Neuronal stem cell (in vitro differentiated cells): ENCODE measurements around the gene PIM3.

Source experiments
- DNase-seq: peaks from one replicate; pipeline ENCODE4 v3.0.0-alpha.2; 2013; ENCODE audit warnings: low spot score
- H2AFZ ChIP-seq: one replicate; pipeline ENCODE4 v1.6.1; 2013; ENCODE audit warnings: mild to moderate bottlenecking, low read length, inconsistent platforms
- H2AK5ac ChIP-seq: 2 replicates; pipeline ENCODE4 v1.6.1; 2013; ENCODE audit warnings: low read depth, mild to moderate bottlenecking, inconsistent platforms, low read length, moderate library complexity, mixed read lengths
- H2BK120ac ChIP-seq: 2 replicates; pipeline ENCODE4 v1.6.1; 2013; ENCODE audit warnings: low read depth, mild to moderate bottlenecking, inconsistent platforms, low read length, moderate library complexity, mixed read lengths
- H2BK12ac ChIP-seq: one replicate; pipeline ENCODE4 v1.6.1; 2013; ENCODE audit warnings: low read length, inconsistent platforms
- H2BK15ac ChIP-seq: 2 replicates; pipeline ENCODE4 v1.6.1; 2013; ENCODE audit warnings: mild to moderate bottlenecking, low read length, inconsistent platforms, mixed read lengths
- H2BK5ac ChIP-seq: one replicate; pipeline ENCODE4 v1.6.1; 2013; ENCODE audit warnings: inconsistent platforms, mild to moderate bottlenecking, low read length, moderate library complexity
- H3K14ac ChIP-seq: one replicate; pipeline ENCODE4 v1.6.1; 2013; ENCODE audit warnings: low read length, inconsistent platforms
- H3K18ac ChIP-seq: 2 replicates; pipeline ENCODE4 v1.6.1; 2013; ENCODE audit warnings: low read length, inconsistent platforms
- H3K23ac ChIP-seq: 2 replicates; pipeline ENCODE4 v1.6.1; 2013; ENCODE audit warnings: low read depth, mild to moderate bottlenecking, mixed read lengths, low read length, inconsistent platforms; ENCODE audit not compliant: poor library complexity
- H3K27ac ChIP-seq: replicated peaks from 3 replicates; pipeline ENCODE4 v1.5.1; 2013; ENCODE audit warnings: low read length, inconsistent platforms
- H3K27me3 ChIP-seq, 3 experiments: 2 replicates each; pipeline ENCODE4 v1.6.1; 2013; ENCODE audit warnings: low read length in 3 of 3, mild to moderate bottlenecking in 2 of 3, inconsistent platforms in 1 of 3, low read depth in 1 of 3, mixed read lengths in 1 of 3, moderate library complexity in 1 of 3; ENCODE audit not compliant: control insufficient read depth in 3 of 3, insufficient read depth in 3 of 3
- H3K36me3 ChIP-seq, 2 donors: replicated peaks in 1 of 2; 2 replicates each; pipeline ENCODE4 v1.6.1; 2013; ENCODE audit warnings: low read length in 2 of 2; ENCODE audit not compliant: control insufficient read depth in 2 of 2, insufficient read depth in 2 of 2
- H3K4ac ChIP-seq: 2 replicates; pipeline ENCODE4 v1.6.1; 2013; ENCODE audit warnings: inconsistent platforms, mild to moderate bottlenecking, low read length, moderate library complexity
- H3K4me1 ChIP-seq, 2 donors: 1 replicate in 1 of 2; 2 replicates in 1 of 2; pipeline ENCODE4 v1.6.1; 2013; ENCODE audit warnings: low read length in 2 of 2, low read depth in 1 of 2; ENCODE audit not compliant: control insufficient read depth in 2 of 2, insufficient read depth in 1 of 2
- H3K4me2 ChIP-seq: one replicate; pipeline ENCODE4 v1.6.1; 2013; ENCODE audit warnings: mild to moderate bottlenecking, low read length, inconsistent platforms; ENCODE audit not compliant: insufficient read depth, poor library complexity, severe bottlenecking
- H3K4me3 ChIP-seq, 2 donors: 2 replicates each; pipeline ENCODE4 v1.5.1; 2013; ENCODE audit warnings: low read length in 2 of 2, mild to moderate bottlenecking in 2 of 2, inconsistent platforms in 1 of 2, moderate library complexity in 1 of 2
- H3K79me1 ChIP-seq: one replicate; pipeline ENCODE4 v1.6.1; 2013; ENCODE audit warnings: low read depth, mild to moderate bottlenecking, inconsistent platforms, low read length, moderate library complexity
- H3K9ac ChIP-seq: one replicate; pipeline ENCODE4 v1.6.1; 2013; ENCODE audit warnings: mild to moderate bottlenecking, low read depth, low read length, inconsistent platforms; ENCODE audit not compliant: poor library complexity
- H3K9me3 ChIP-seq, 2 donors: replicated peaks in 1 of 2; 2 replicates each; pipeline versions ENCODE3 to v1.6.1; 2013; ENCODE audit warnings: low read length in 2 of 2, mild to moderate bottlenecking in 2 of 2, inconsistent platforms in 1 of 2, low read depth in 1 of 2, mixed read lengths in 1 of 2, moderate library complexity in 1 of 2; ENCODE audit not compliant: control insufficient read depth in 2 of 2, insufficient read depth in 1 of 2
- H4K8ac ChIP-seq: one replicate; pipeline ENCODE4 v1.6.1; 2013; ENCODE audit warnings: low read depth, mild to moderate bottlenecking, inconsistent platforms, low read length, moderate library complexity
- H4K91ac ChIP-seq: one replicate; pipeline ENCODE4 v1.6.1; 2013; ENCODE audit warnings: low read length, low read depth, mild to moderate bottlenecking, inconsistent platforms; ENCODE audit not compliant: poor library complexity
- WGBS, 2 donors: extraction: QIAGEN DNeasy Blood & Tissue Kit; methylation state at CpG; one replicate each; pipeline ENCODE4 v1.1.7; 2013; ENCODE audit warnings: missing lambda C conversion rate in 2 of 2, mixed read lengths in 1 of 2; ENCODE audit not compliant: insufficient read length in 2 of 2, insufficient replicate concordance in 1 of 2; ENCODE audit errors: extremely low coverage in 2 of 2; 5-methylcytosine and 5-hydroxymethylcytosine counted together

PIM3 gene

GRCh38 chr22:49933236-49934159 lies 27.1 kb upstream of the PIM3 start:
- Histone ChIP-seq H2BK5ac (no peak overlapping the region), H3K9me3 (no peaks in the 10 kb centered on the region), H4K91ac (no peak overlapping the region), H3K14ac (no peak overlapping the region), H3K27ac (no peak overlapping the region), H3K4ac (no peak overlapping the region), H2BK120ac (no peak overlapping the region), H3K18ac (peak overlapping the region; percentile 95), H3K23ac (peak overlapping the region; percentile 39), H3K36me3 (no peaks in the 10 kb centered on the region), H2AFZ (peak overlapping the region; percentile 33), H2BK12ac (peak overlapping the region; percentile 75), H4K8ac (no peak overlapping the region), H3K4me3 (no peak overlapping the region), H2AK5ac (peak overlapping the region; percentile 86), H3K79me1 (peaks cover 2% of the 10 kb centered on the region), H2BK15ac (peak overlapping the region; percentile 94), H3K27me3 (peaks cover 0 to 18% (median 10%) of the 10 kb centered on the region in 3 experiments), H3K9ac (peak overlapping the region; percentile 78), H3K4me1 (peaks cover 8 to 17% of the 10 kb centered on the region in 2 donors), H3K4me2 (no peak overlapping the region)
- no CpG with 5 or more reads among the region's 27 CpGs for WGBS, 2 donors
- DNase-seq: no peak

- Histone ChIP-seq H4K91ac (peak overlapping the region; percentile 24), H3K27me3 (peaks cover 0 to 18% (median 10%) of the 10 kb centered on the region in 3 experiments), H3K4me3 (no peak overlapping the region), H3K9me3 (no peaks in the 10 kb centered on the region), H3K79me1 (no peaks in the 10 kb centered on the region), H2AFZ (peak overlapping the region; percentile 59), H2AK5ac (peak overlapping the region; percentile 68), H4K8ac (peak overlapping the region; percentile 29), H3K27ac (no peak overlapping the region), H3K18ac (peak overlapping the region; percentile 95), H3K36me3 (no peaks in the 10 kb centered on the region), H2BK12ac (peak overlapping the region; percentile 75), H3K4me2 (no peak overlapping the region), H3K14ac (peak overlapping the region; percentile 82), H3K23ac (peak overlapping the region; percentile 55), H3K9ac (peak overlapping the region; percentile 21), H3K4ac (peak overlapping the region; percentile 53), H2BK5ac (peak overlapping the region; percentile 82), H3K4me1 (peaks cover 8 to 17% of the 10 kb centered on the region in 2 donors), H2BK15ac (peak overlapping the region; percentile 94), H2BK120ac (peak overlapping the region; percentile 61)
- WGBS, 2 donors: no CpG with 5 or more reads among the region's 24 CpGs
- no peak for DNase-seq
These were observed 26.2 kb upstream of the PIM3 start for GRCh38 chr22:49934160-49934890.

- no CpG with 5 or more reads among the region's 56 CpGs for WGBS, 2 donors
- Histone ChIP-seq H3K4me3 (no peak overlapping the region), H2AFZ (peak overlapping the region; percentile 59), H3K4me1 (peaks cover 5 to 17% of the 10 kb centered on the region in 2 donors), H3K79me1 (no peaks in the 10 kb centered on the region), H2BK15ac (peak overlapping the region; percentile 94), H3K23ac (peak overlapping the region; percentile 55), H3K14ac (peak overlapping the region; percentile 89), H3K27me3 (peaks cover 0 to 14% (median 5%) of the 10 kb centered on the region in 3 experiments), H2BK5ac (peak overlapping the region; percentile 82), H4K8ac (no peak overlapping the region), H2BK120ac (peak overlapping the region; percentile 61), H3K27ac (no peak overlapping the region), H3K4me2 (peak overlapping the region; percentile 25), H2AK5ac (peak overlapping the region; percentile 68), H4K91ac (no peak overlapping the region), H3K36me3 (no peaks in the 10 kb centered on the region), H3K4ac (peak overlapping the region; percentile 53), H2BK12ac (no peak overlapping the region), H3K9me3 (no peaks in the 10 kb centered on the region), H3K18ac (peak overlapping the region; percentile 95), H3K9ac (peak overlapping the region; percentile 81)
- no peak for DNase-seq
These were observed 25.5 kb upstream of the PIM3 start for GRCh38 chr22:49934891-49935557.
